Naive B cell (primary cell): ENCODE results near the gene STRN4. TPM values are rescaled to one million over a fixed set of nuclear protein-coding genes. Genes with fewer than 3 reads are reported as not detected.

Source experiments
- ATAC-seq, 2 donors: fragments of 150-1000 bp; cut with Tn5 transposase; 2 replicates each; pipeline ENCODE4 v1.10.0; 2021; ENCODE audit warnings: low read depth in 2 of 2, mild to moderate bottlenecking in 2 of 2, moderate library complexity in 2 of 2
- DNase-seq: peaks from one replicate; pipeline ENCODE4 v3.0.0; 2022
- H3K27ac Mint-ChIP-seq, 6 donors: one replicate each; pipeline ENCODE4 v1.8.0; 2020 to 2022; ENCODE audit warnings: mild to moderate bottlenecking in 6 of 6, mixed read lengths in 6 of 6, moderate library complexity in 5 of 6, inconsistent platforms in 2 of 6
- H3K27me3 Mint-ChIP-seq, 3 donors: one replicate each; pipeline ENCODE4 v1.8.0; 2021 to 2022; ENCODE audit warnings: mixed read lengths in 3 of 3, mild to moderate bottlenecking in 1 of 3
- H3K36me3 Mint-ChIP-seq, 2 donors: one replicate each; pipeline ENCODE4 v1.8.0; 2020 to 2022; ENCODE audit warnings: mixed read lengths in 2 of 2, inconsistent platforms in 1 of 2, mild to moderate bottlenecking in 1 of 2
- H3K4me1 Mint-ChIP-seq, 3 donors: one replicate each; pipeline ENCODE4 v1.8.0; 2020 to 2022; ENCODE audit warnings: mixed read lengths in 3 of 3, inconsistent platforms in 1 of 3, mild to moderate bottlenecking in 1 of 3, moderate library complexity in 1 of 3
- H3K4me3 Mint-ChIP-seq, 8 donors: one replicate each; pipeline ENCODE4 v1.8.0; 2020 to 2022; ENCODE audit warnings: mild to moderate bottlenecking in 8 of 8, mixed read lengths in 8 of 8, moderate library complexity in 8 of 8, inconsistent platforms in 2 of 8
- H3K9me3 Mint-ChIP-seq, 7 donors: one replicate each; pipeline ENCODE4 v1.8.0; 2020 to 2022; ENCODE audit warnings: mixed read lengths in 7 of 7, mild to moderate bottlenecking in 5 of 7, inconsistent platforms in 2 of 7, moderate library complexity in 1 of 7
- polyA plus RNA-seq, 6 donors: library from polyadenylated mRNA; unstranded; fragments of 300-500 nt; fragmentation: Illumina TruSeq; gene quantifications; one replicate each; pipeline ENCODE4 v1.2.3, GENCODE V29; 2021; ENCODE audit warnings: low read depth in 6 of 6

STRN4 gene
- polyA plus RNA-seq, 6 donors from 2014 or later, result 6.0 to 38.0 (median 15.5) TPM

- no peak for ATAC-seq
- H3K27me3 Mint-ChIP-seq, result no peaks in the 10 kb centered on the region
- peaks cover 58 to 83% (median 58%) of the 10 kb centered on the region in 3 donors for H3K4me1 Mint-ChIP-seq
- H3K4me3 Mint-ChIP-seq, result peak overlapping the region in 7 of 8 donors; percentile 54 to 91 (median 81)
- DNase-seq, result no peak
- peak overlapping the region in 3 of 6 donors; percentile 27 to 86 (median 82) for H3K27ac Mint-ChIP-seq
- H3K36me3 Mint-ChIP-seq, result peaks cover 0 to 23% of the 10 kb centered on the region in 2 donors
- no peaks in the 10 kb centered on the region for H3K9me3 Mint-ChIP-seq
These were observed 23.2 kb downstream of the STRN4 start for GRCh38 chr19:46723023-46723461.

GRCh38 chr19:46722421-46723022 is 23.7 kb downstream of the STRN4 start:
- H3K27ac Mint-ChIP-seq, result peak overlapping the region; percentile 64 to 92 (median 82)
- ATAC-seq, result no peak

GRCh38 chr19:46722004-46722380 is 24.3 kb downstream of the STRN4 start:
- no peaks in the 10 kb centered on the region for H3K27me3 Mint-ChIP-seq
- ATAC-seq (no peak), DNase-seq (no peak)
- peak overlapping the region; percentile 15 to 91 (median 78) for H3K4me3 Mint-ChIP-seq
- no peaks in the 10 kb centered on the region for H3K9me3 Mint-ChIP-seq
- H3K36me3 Mint-ChIP-seq, result peaks cover 0 to 15% of the 10 kb centered on the region in 2 donors
- H3K4me1 Mint-ChIP-seq, result peaks cover 58 to 82% (median 59%) of the 10 kb centered on the region in 3 donors
- peak overlapping the region in 5 of 6 donors; percentile 67 to 92 (median 84) for H3K27ac Mint-ChIP-seq

More at GRCh38 chr19:46722421-46723022, 23.7 kb downstream of the STRN4 start:
- H3K36me3 Mint-ChIP-seq, result peaks cover 0 to 20% of the 10 kb centered on the region in 2 donors
- peak; percentile 41 for DNase-seq
- no peaks in the 10 kb centered on the region for H3K27me3 Mint-ChIP-seq
- H3K9me3 Mint-ChIP-seq, result no peaks in the 10 kb centered on the region
- H3K4me1 Mint-ChIP-seq, result peaks cover 60 to 85% (median 63%) of the 10 kb centered on the region in 3 donors
- peak overlapping the region; percentile 15 to 91 (median 78) for H3K4me3 Mint-ChIP-seq

- ATAC-seq, result no peak
- Mint-ChIP-seq H3K4me3 (peak overlapping the region; percentile 15 to 91 (median 78)), H3K27ac (peak overlapping the region; percentile 38 to 97 (median 78)), H3K27me3 (no peaks in the 10 kb centered on the region), H3K9me3 (no peaks in the 10 kb centered on the region), H3K4me1 (peaks cover 59 to 79% (median 60%) of the 10 kb centered on the region in 3 donors), H3K36me3 (peaks cover 0 to 14% of the 10 kb centered on the region in 2 donors)
- no peak for DNase-seq
These were observed 24.8 kb downstream of the STRN4 start for GRCh38 chr19:46721269-46722003.

GRCh38 chr19:46720503-46721239 is 25.6 kb downstream of the STRN4 start:
- Mint-ChIP-seq H3K4me3 (peak overlapping the region in 7 of 8 donors; percentile 43 to 80 (median 71)), H3K36me3 (peaks cover 0 to 12% of the 10 kb centered on the region in 2 donors), H3K27ac (peak overlapping the region in 4 of 6 donors; percentile 76 to 97 (median 82)), H3K27me3 (no peaks in the 10 kb centered on the region), H3K9me3 (no peaks in the 10 kb centered on the region), H3K4me1 (peaks cover 61 to 77% (median 62%) of the 10 kb centered on the region in 3 donors)
- ATAC-seq (no peak), DNase-seq (no peak)

- H3K4me3 Mint-ChIP-seq, result peak overlapping the region; percentile 92 to 99 (median 96)
- peak overlapping the region; percentile 75 to 99 (median 94) for H3K27ac Mint-ChIP-seq
- ATAC-seq, result no peak
- DNase-seq, result no peak
- peaks cover 0 to 9% of the 10 kb centered on the region in 2 donors for H3K36me3 Mint-ChIP-seq
- no peaks in the 10 kb centered on the region for H3K9me3 Mint-ChIP-seq
- H3K4me1 Mint-ChIP-seq, result peaks cover 66 to 82% (median 70%) of the 10 kb centered on the region in 3 donors
- no peaks in the 10 kb centered on the region for H3K27me3 Mint-ChIP-seq
These were observed 26.4 kb downstream of the STRN4 start for GRCh38 chr19:46719629-46720502.

GRCh38 chr19:46718934-46719622 is 27.2 kb downstream of the STRN4 start:
- peak overlapping the region; percentile 92 to 99 (median 96) for H3K4me3 Mint-ChIP-seq
- peaks cover 70 to 83% (median 72%) of the 10 kb centered on the region in 3 donors for H3K4me1 Mint-ChIP-seq
- peak; percentile 81 for DNase-seq
- peak; percentile 15 to 29 for ATAC-seq
- no peaks in the 10 kb centered on the region for H3K27me3 Mint-ChIP-seq
- H3K9me3 Mint-ChIP-seq, result no peaks in the 10 kb centered on the region
- H3K27ac Mint-ChIP-seq, result peak overlapping the region; percentile 75 to 99 (median 98)
- H3K36me3 Mint-ChIP-seq, result peaks cover 0 to 9% of the 10 kb centered on the region in 2 donors

- H3K27me3 Mint-ChIP-seq, result no peaks in the 10 kb centered on the region
- peak; percentile 83 for DNase-seq
- peaks cover 65 to 85% (median 72%) of the 10 kb centered on the region in 3 donors for H3K4me1 Mint-ChIP-seq
- peak overlapping the region; percentile 92 to 99 (median 96) for H3K4me3 Mint-ChIP-seq
- peaks cover 0 to 9% of the 10 kb centered on the region in 2 donors for H3K36me3 Mint-ChIP-seq
- peak; percentile 51 for ATAC-seq
- H3K27ac Mint-ChIP-seq, result peak overlapping the region; percentile 75 to 99 (median 98)
- H3K9me3 Mint-ChIP-seq, result no peaks in the 10 kb centered on the region
These were observed 27.9 kb downstream of the STRN4 start for GRCh38 chr19:46718157-46718933.

GRCh38 chr19:46717716-46718143 is 28.5 kb downstream of the STRN4 start:
- H3K27ac Mint-ChIP-seq, result peak overlapping the region; percentile 75 to 99 (median 98)
- H3K36me3 Mint-ChIP-seq, result peaks cover 0 to 9% of the 10 kb centered on the region in 2 donors
- DNase-seq (peak; percentile 44), ATAC-seq (peak; percentile 7 to 13)
- H3K9me3 Mint-ChIP-seq, result no peaks in the 10 kb centered on the region
- H3K4me1 Mint-ChIP-seq, result peaks cover 61 to 84% (median 74%) of the 10 kb centered on the region in 3 donors
- peak overlapping the region; percentile 92 to 99 (median 96) for H3K4me3 Mint-ChIP-seq
- H3K27me3 Mint-ChIP-seq, result no peaks in the 10 kb centered on the region

GRCh38 chr19:46717034-46717715 is 29.1 kb downstream of the STRN4 start, which contains the start of gene PRKD2:
TSS of gene PRKD2 (minus strand) at chr19:46717114. CDS start at chr19:46716370, 744 bp downstream.
- Mint-ChIP-seq H3K27me3 (no peaks in the 10 kb centered on the region), H3K9me3 (no peaks in the 10 kb centered on the region), H3K4me3 (peak within 1 kb of the TSS; percentile 92 to 99 (median 96)), H3K4me1 (peaks cover 55 to 84% (median 74%) of the 10 kb centered on the region in 3 donors), H3K27ac (peak within 1 kb of the TSS; percentile 84 to 99 (median 98)), H3K36me3 (peaks cover 0 to 9% of the 10 kb centered on the region in 2 donors)
- DNase-seq, result peak; percentile 88
- ATAC-seq, result peak; percentile 53 to 55

GRCh38 chr19:46716672-46717033 is 29.6 kb downstream of the STRN4 start:
- Mint-ChIP-seq H3K27ac (peak overlapping the region; percentile 84 to 99 (median 98)), H3K27me3 (no peaks in the 10 kb centered on the region), H3K36me3 (peaks cover 0 to 9% of the 10 kb centered on the region in 2 donors), H3K9me3 (no peaks in the 10 kb centered on the region), H3K4me3 (peak overlapping the region; percentile 92 to 99 (median 96)), H3K4me1 (peaks cover 50 to 79% (median 69%) of the 10 kb centered on the region in 3 donors)
- ATAC-seq (no peak), DNase-seq (no peak)
